Measurements from ENCODE around the gene CHST2.

The CHST2 gene

GRCh38 chr3:143128227-143128955, 8.8 kb downstream of the CHST2 start:
- H3K4me2 ChIP-seq (ENCODE audit: low read length) = no peak overlapping the region
- no peak overlapping the region for H3K4me3 ChIP-seq (ENCODE audit: low read length)
- no peak overlapping the region for H3K27ac ChIP-seq (ENCODE audit: low read depth, low read length)
- TF ChIP-seq EZH2phosphoT487 (IDR thresholded peaks at IDR 0.05; ENCODE audit: borderline replicate concordance, low read length) = no peak
- H3F3A ChIP-seq (ENCODE audit: control insufficient read depth, insufficient read depth) = peaks cover 5% of the 10 kb centered on the region; the same call in 1 of the 2 replicates
- H3K9me2 ChIP-seq (replicated peaks; ENCODE audit: control insufficient read depth, low read length) = no peaks in the 10 kb centered on the region
- H3K9me3 ChIP-seq (ENCODE audit: control insufficient read depth, insufficient read depth, low read length) = no peaks in the 10 kb centered on the region
- H3K79me2 ChIP-seq (ENCODE audit: control insufficient read depth, low read length) = no peaks in the 10 kb centered on the region
- H3K36me3 ChIP-seq (ENCODE audit: control insufficient read depth, low read length) = no peaks in the 10 kb centered on the region
- H4K20me1 ChIP-seq (ENCODE audit: control insufficient read depth, insufficient read depth, low read depth, low read length) = no peaks in the 10 kb centered on the region
- peaks cover 8% of the 10 kb centered on the region; the same call in 1 of the 2 replicates for H3K27me3 ChIP-seq (ENCODE audit: control insufficient read depth, low read length)
- peaks cover 9% of the 10 kb centered on the region for H3K4me1 ChIP-seq (ENCODE audit: control insufficient read depth, low read length)

DNA sequence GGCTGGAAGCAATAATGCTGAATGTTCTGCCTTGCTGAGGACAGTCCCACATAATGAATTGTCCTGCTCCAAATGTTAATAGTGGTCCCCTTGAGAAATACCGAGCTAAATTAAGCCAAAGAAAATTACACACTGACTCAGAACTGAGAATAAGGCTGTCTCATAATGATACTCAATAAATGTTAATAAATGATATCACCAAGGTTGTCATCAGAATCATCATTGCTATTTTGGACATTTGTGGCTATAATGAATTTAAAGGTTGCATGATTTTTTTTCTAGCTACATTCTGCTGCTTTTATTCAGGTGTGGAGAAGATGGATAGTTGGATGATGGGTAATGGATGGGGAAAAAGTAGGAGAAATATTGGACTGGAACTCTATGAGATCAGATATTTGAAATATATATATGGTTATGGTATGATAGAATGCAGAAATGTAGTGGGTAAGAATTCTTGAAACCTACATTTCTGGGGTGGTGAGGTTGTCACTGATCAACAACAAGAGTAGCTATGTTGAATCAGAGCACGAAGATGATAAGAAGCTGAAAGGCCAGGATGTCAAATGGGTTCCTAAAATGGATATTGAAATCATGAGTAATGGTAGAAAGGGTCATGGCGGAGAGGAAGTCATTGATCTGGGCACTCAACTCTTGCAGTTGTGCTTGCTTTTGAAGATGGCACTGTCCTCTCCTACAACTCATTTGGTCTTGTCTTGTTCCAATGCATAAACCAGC, 12.8 kb downstream of the CHST2 start:
- H4K20me1 ChIP-seq (ENCODE audit: control insufficient read depth, insufficient read depth, low read depth, low read length) = no peaks in the 10 kb centered on the region
- no peaks in the 10 kb centered on the region for H3K9me2 ChIP-seq (replicated peaks; ENCODE audit: control insufficient read depth, low read length)
- no peaks in the 10 kb centered on the region for H3K79me2 ChIP-seq (ENCODE audit: control insufficient read depth, low read length)
- H3K27me3 ChIP-seq (ENCODE audit: control insufficient read depth, low read length) = peaks cover 4% of the 10 kb centered on the region; the same call in 1 of the 2 replicates
- no peaks in the 10 kb centered on the region for H3F3A ChIP-seq (ENCODE audit: control insufficient read depth, insufficient read depth)
- H3K36me3 ChIP-seq (ENCODE audit: control insufficient read depth, low read length) = no peaks in the 10 kb centered on the region
- H3K27ac ChIP-seq (ENCODE audit: low read depth, low read length) = no peak overlapping the region
- H3K4me2 ChIP-seq (ENCODE audit: low read length) = no peak overlapping the region
- H3K9me3 ChIP-seq (ENCODE audit: control insufficient read depth, insufficient read depth, low read length) = no peaks in the 10 kb centered on the region
- H3K4me3 ChIP-seq (ENCODE audit: low read length) = no peak overlapping the region
- H3K4me1 ChIP-seq (ENCODE audit: control insufficient read depth, low read length) = no peaks in the 10 kb centered on the region
- TF ChIP-seq CTCF (IDR thresholded peaks at IDR 0.05; ENCODE audit: low read depth, low read length, poor library complexity, severe bottlenecking) (no peak), EZH2phosphoT487 (IDR thresholded peaks at IDR 0.05; ENCODE audit: borderline replicate concordance, low read length) (no peak)

DNA sequence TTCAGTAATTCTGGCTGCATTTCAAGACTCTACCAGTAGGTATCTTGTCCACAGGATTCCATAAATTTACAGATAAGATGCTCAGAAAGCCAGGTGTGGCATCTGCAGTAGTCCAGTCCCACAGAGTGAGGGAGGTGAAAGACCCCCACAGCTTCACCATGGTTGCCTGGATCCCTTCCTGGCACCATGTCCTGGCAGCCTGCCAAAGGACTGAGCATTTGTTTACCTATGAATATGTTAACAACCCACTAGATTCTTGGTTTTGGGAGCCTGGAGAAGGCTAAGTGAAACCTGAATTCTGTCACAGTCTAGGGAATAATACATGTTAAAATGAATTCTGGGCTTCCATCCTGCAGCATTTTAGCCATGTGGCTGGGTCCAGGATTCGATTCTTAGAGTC, 14.9 kb downstream of the CHST2 start:
- Histone ChIP-seq H3K4me1 (ENCODE audit: control insufficient read depth, low read length) (no peaks in the 10 kb centered on the region), H3K9me3 (ENCODE audit: control insufficient read depth, insufficient read depth, low read length) (no peaks in the 10 kb centered on the region), H3K36me3 (ENCODE audit: control insufficient read depth, low read length) (no peaks in the 10 kb centered on the region), H3K4me2 (ENCODE audit: low read length) (no peak overlapping the region), H3K27ac (ENCODE audit: low read depth, low read length) (no peak overlapping the region), H4K20me1 (ENCODE audit: control insufficient read depth, insufficient read depth, low read depth, low read length) (no peaks in the 10 kb centered on the region), H3K4me3 (ENCODE audit: low read length) (no peak overlapping the region), H3K79me2 (ENCODE audit: control insufficient read depth, low read length) (no peaks in the 10 kb centered on the region), H3K9me2 (replicated peaks; ENCODE audit: control insufficient read depth, low read length) (no peaks in the 10 kb centered on the region), H3K27me3 (ENCODE audit: control insufficient read depth, low read length) (peaks cover 4% of the 10 kb centered on the region; the same call in 1 of the 2 replicates), H3F3A (ENCODE audit: control insufficient read depth, insufficient read depth) (no peaks in the 10 kb centered on the region)
- TF ChIP-seq EZH2phosphoT487 (IDR thresholded peaks at IDR 0.05; ENCODE audit: borderline replicate concordance, low read length) = no peak
- TF ChIP-seq CTCF (IDR thresholded peaks at IDR 0.05; ENCODE audit: low read depth, low read length, poor library complexity, severe bottlenecking) = no peak

- Histone ChIP-seq H3F3A (ENCODE audit: control insufficient read depth, insufficient read depth) (no peaks in the 10 kb centered on the region), H3K27ac (ENCODE audit: low read depth, low read length) (no peak overlapping the region), H3K4me3 (ENCODE audit: low read length) (no peak overlapping the region), H3K27me3 (ENCODE audit: control insufficient read depth, low read length) (peaks cover 4% of the 10 kb centered on the region; the same call in 1 of the 2 replicates), H4K20me1 (ENCODE audit: control insufficient read depth, insufficient read depth, low read depth, low read length) (no peaks in the 10 kb centered on the region), H3K79me2 (ENCODE audit: control insufficient read depth, low read length) (no peaks in the 10 kb centered on the region), H3K9me2 (replicated peaks; ENCODE audit: control insufficient read depth, low read length) (no peaks in the 10 kb centered on the region), H3K9me3 (ENCODE audit: control insufficient read depth, insufficient read depth, low read length) (no peaks in the 10 kb centered on the region), H3K4me2 (ENCODE audit: low read length) (no peak overlapping the region), H3K4me1 (ENCODE audit: control insufficient read depth, low read length) (no peaks in the 10 kb centered on the region), H3K36me3 (ENCODE audit: control insufficient read depth, low read length) (no peaks in the 10 kb centered on the region)
- TF ChIP-seq EZH2phosphoT487 (IDR thresholded peaks at IDR 0.05; ENCODE audit: borderline replicate concordance, low read length) = no peak
- TF ChIP-seq CTCF (IDR thresholded peaks at IDR 0.05; ENCODE audit: low read depth, low read length, poor library complexity, severe bottlenecking) = no peak
Observed at GRCh38 chr3:143135150-143135549, 15.6 kb downstream of the CHST2 start.
